Measurements from ENCODE around the gene GNLY. TPM values are rescaled to one million over a fixed set of nuclear protein-coding genes. Genes with fewer than 3 reads are reported as not detected.

GNLY gene
- total RNA-seq, 3 donors from 2014 or later: 3.0 to 6.5 (median 4.3) TPM

GRCh38 chr2:85708641-85709040, 14.5 kb downstream of the GNLY start:
- ATAC-seq: no peak
- Histone ChIP-seq H3K4me3 (no peak overlapping the region), H3K9me3 (no peaks in the 10 kb centered on the region), H3K36me3 (ENCODE audit: low read depth) (no peaks in the 10 kb centered on the region), H3K4me1 (ENCODE audit: low read depth) (peaks cover 12% of the 10 kb centered on the region)
- intact Hi-C loops (cut with DNase I, micrococcal nuclease): no loop called here
- no peak for TF ChIP-seq CTCF (IDR thresholded peaks at IDR 0.05)
- DNase-seq: no peak

- peaks cover 12% of the 10 kb centered on the region for H3K4me1 ChIP-seq (ENCODE audit: low read depth)
- ATAC-seq (no peak), DNase-seq (no peak)
- intact Hi-C loops (cut with DNase I, micrococcal nuclease): no loop called here
- no peak for TF ChIP-seq CTCF (IDR thresholded peaks at IDR 0.05)
- no peaks in the 10 kb centered on the region for H3K36me3 ChIP-seq (ENCODE audit: low read depth)
- H3K9me3 ChIP-seq: no peaks in the 10 kb centered on the region
- H3K4me3 ChIP-seq: no peak overlapping the region
Measured at GRCh38 chr2:85709401-85709811, 15.2 kb downstream of the GNLY start.

GRCh38 chr2:85710687-85711577, 16.8 kb downstream of the GNLY start:
- Histone ChIP-seq H3K9me3 (no peaks in the 10 kb centered on the region), H3K4me3 (no peak overlapping the region), H3K36me3 (ENCODE audit: low read depth) (no peaks in the 10 kb centered on the region), H3K4me1 (ENCODE audit: low read depth) (peaks cover 10% of the 10 kb centered on the region)
- intact Hi-C loops (cut with DNase I, micrococcal nuclease): no loop called here
- peak; percentile 6 for ATAC-seq
- peak in 2 of 3 donors; percentile 24 to 43 for DNase-seq
- TF ChIP-seq CTCF (IDR thresholded peaks at IDR 0.05): no peak

- Histone ChIP-seq H3K9me3 (no peaks in the 10 kb centered on the region), H3K4me3 (no peak overlapping the region), H3K4me1 (ENCODE audit: low read depth) (peaks cover 10% of the 10 kb centered on the region), H3K36me3 (ENCODE audit: low read depth) (no peaks in the 10 kb centered on the region)
- DNase-seq (no peak), ATAC-seq (no peak)
- no peak for TF ChIP-seq CTCF (IDR thresholded peaks at IDR 0.05)
- intact Hi-C loops (cut with DNase I, micrococcal nuclease): no loop called here
Measured at GRCh38 chr2:85711578-85712060, 17.5 kb downstream of the GNLY start.

- DNase-seq (no peak), ATAC-seq (peak; percentile 13)
- H3K4me3 ChIP-seq: no peak overlapping the region
- intact Hi-C loops (cut with DNase I, micrococcal nuclease): no loop called here
- H3K4me1 ChIP-seq (ENCODE audit: low read depth): peaks cover 3% of the 10 kb centered on the region
- H3K9me3 ChIP-seq: no peaks in the 10 kb centered on the region
- H3K36me3 ChIP-seq (ENCODE audit: low read depth): no peaks in the 10 kb centered on the region
- TF ChIP-seq CTCF (IDR thresholded peaks at IDR 0.05): no peak
Measured at GRCh38 chr2:85712336-85712735, 18.2 kb downstream of the GNLY start.

Measured in mucosa of descending colon (tissue), 3 donors.